Epithelial cell of esophagus (primary cell): Measurements from ENCODE around the gene ALPL.

Experiments
- DNase-seq: peaks from one replicate; pipeline ENCODE4 v3.0.0; 2010; ENCODE audit warnings: low read depth
- H3K4me3 ChIP-seq: 2 replicates; pipeline ENCODE4 v1.5.1; 2011; ENCODE audit warnings: mild to moderate bottlenecking, low read length, control low read depth
- CTCF ChIP-seq: IDR thresholded peaks from 2 replicates; pipeline ENCODE4 v1.5.1; 2011; ENCODE audit warnings: low read depth, mild to moderate bottlenecking, low read length, control low read depth, inconsistent platforms; ENCODE audit not compliant: insufficient read depth; ENCODE audit errors: missing control alignments

Gene ALPL

GRCh38 chr1:21618561-21619374 is 109.5 kb downstream of the ALPL start:
- H3K4me3 ChIP-seq, result no peak overlapping the region
- no peak for DNase-seq

GRCh38 chr1:21619375-21619947 is 110.2 kb downstream of the ALPL start:
- no peak for TF ChIP-seq CTCF
- no peak for DNase-seq
- no peak overlapping the region for H3K4me3 ChIP-seq

More at GRCh38 chr1:21618561-21619374, 109.5 kb downstream of the ALPL start:
- no peak for TF ChIP-seq CTCF

GRCh38 chr1:21620011-21620410 is 110.8 kb downstream of the ALPL start:
- DNase-seq, result no peak
- no peak for TF ChIP-seq CTCF

GRCh38 chr1:21620496-21620895 is 111.3 kb downstream of the ALPL start:
- no peak for TF ChIP-seq CTCF
- no peak for DNase-seq
- no peak overlapping the region for H3K4me3 ChIP-seq

More at GRCh38 chr1:21620011-21620410, 110.8 kb downstream of the ALPL start:
- H3K4me3 ChIP-seq, result no peak overlapping the region

GRCh38 chr1:21621051-21621450 is 111.8 kb downstream of the ALPL start:
- no peak for DNase-seq
- no peak overlapping the region for H3K4me3 ChIP-seq
- TF ChIP-seq CTCF, result no peak

GRCh38 chr1:21621761-21622436 is 112.7 kb downstream of the ALPL start:
- H3K4me3 ChIP-seq, result no peak overlapping the region
- peak; percentile 34 for DNase-seq
- no peak for TF ChIP-seq CTCF
